ENCODE data around the gene KIF26B.
"Not testable (repeated sequence)": the region's sequence is repeated elsewhere in the genome, so short reads cannot be mapped to it uniquely, and the experiment has no call there.

KIF26B gene

DNA sequence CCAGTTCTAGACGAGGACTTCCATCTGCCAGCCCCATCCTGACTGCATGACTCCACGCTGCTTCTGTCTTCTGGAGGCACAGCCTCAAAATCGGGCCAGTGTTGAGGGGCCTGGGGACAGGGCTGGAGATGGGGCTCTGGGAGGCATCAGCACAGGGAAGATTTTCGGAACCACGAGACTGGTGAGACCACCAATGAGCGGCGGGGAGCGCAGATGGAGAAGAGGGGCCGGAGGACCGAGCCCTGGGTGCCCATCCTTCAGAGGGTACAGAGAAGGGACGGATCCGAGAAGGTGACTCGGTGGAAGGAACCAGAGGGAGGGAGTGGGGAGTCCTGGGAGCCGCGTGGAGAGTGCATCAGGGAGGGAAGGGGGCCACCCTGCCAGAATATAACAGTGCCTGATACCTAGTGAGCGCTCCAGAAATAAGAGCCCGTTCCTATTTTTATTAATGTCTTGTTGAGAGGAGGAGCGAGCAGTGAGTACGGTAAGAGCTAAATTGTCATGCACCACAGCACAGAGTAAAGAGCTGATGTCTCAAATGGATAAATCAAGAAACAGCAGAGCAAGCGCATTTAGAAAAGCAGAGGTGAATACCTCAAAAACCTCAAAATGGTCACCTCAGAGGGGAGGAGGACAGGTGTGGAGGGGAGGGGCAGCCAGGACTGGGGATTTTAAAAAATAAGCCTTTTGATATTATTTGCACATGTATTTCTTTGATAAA lies 26.2 kb upstream of the KIF26B start:
- H3K79me2 ChIP-seq (ENCODE audit: low read length), result no peaks in the 10 kb centered on the region
- H3K9me3 ChIP-seq (ENCODE audit: insufficient read depth, low read length), result no peaks in the 10 kb centered on the region
- no peak overlapping the region for H3K4me2 ChIP-seq (ENCODE audit: low read length)
- H3K36me3 ChIP-seq (replicated peaks; ENCODE audit: low read depth, low read length), result no peaks in the 10 kb centered on the region
- TF ChIP-seq, protein P1, sequence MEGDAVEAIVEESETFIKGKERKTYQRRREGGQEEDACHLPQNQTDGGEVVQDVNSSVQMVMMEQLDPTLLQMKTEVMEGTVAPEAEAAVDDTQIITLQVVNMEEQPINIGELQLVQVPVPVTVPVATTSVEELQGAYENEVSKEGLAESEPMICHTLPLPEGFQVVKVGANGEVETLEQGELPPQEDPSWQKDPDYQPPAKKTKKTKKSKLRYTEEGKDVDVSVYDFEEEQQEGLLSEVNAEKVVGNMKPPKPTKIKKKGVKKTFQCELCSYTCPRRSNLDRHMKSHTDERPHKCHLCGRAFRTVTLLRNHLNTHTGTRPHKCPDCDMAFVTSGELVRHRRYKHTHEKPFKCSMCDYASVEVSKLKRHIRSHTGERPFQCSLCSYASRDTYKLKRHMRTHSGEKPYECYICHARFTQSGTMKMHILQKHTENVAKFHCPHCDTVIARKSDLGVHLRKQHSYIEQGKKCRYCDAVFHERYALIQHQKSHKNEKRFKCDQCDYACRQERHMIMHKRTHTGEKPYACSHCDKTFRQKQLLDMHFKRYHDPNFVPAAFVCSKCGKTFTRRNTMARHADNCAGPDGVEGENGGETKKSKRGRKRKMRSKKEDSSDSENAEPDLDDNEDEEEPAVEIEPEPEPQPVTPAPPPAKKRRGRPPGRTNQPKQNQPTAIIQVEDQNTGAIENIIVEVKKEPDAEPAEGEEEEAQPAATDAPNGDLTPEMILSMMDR (IDR thresholded peaks at IDR 0.05; ENCODE audit: low read depth, low read length), result no peak
- no peak for TF ChIP-seq EZH2phosphoT487 (IDR thresholded peaks at IDR 0.05; ENCODE audit: low read depth)
- H3K9ac ChIP-seq (ENCODE audit: low read length), result no peak overlapping the region
- no peak overlapping the region for H2AFZ ChIP-seq (ENCODE audit: low read depth, low read length)
- no peaks in the 10 kb centered on the region for H4K20me1 ChIP-seq (ENCODE audit: insufficient read depth, low read length)
- no peak overlapping the region for H3K4me3 ChIP-seq (ENCODE audit: low read length)
- H3K4me1 ChIP-seq (ENCODE audit: low read length), result no peaks in the 10 kb centered on the region
- H3K27me3 ChIP-seq (ENCODE audit: low read depth, low read length), result peaks cover 18% of the 10 kb centered on the region; the same call in 1 of the 2 replicates
- no peak overlapping the region for H3K27ac ChIP-seq (ENCODE audit: low read length)

DNA sequence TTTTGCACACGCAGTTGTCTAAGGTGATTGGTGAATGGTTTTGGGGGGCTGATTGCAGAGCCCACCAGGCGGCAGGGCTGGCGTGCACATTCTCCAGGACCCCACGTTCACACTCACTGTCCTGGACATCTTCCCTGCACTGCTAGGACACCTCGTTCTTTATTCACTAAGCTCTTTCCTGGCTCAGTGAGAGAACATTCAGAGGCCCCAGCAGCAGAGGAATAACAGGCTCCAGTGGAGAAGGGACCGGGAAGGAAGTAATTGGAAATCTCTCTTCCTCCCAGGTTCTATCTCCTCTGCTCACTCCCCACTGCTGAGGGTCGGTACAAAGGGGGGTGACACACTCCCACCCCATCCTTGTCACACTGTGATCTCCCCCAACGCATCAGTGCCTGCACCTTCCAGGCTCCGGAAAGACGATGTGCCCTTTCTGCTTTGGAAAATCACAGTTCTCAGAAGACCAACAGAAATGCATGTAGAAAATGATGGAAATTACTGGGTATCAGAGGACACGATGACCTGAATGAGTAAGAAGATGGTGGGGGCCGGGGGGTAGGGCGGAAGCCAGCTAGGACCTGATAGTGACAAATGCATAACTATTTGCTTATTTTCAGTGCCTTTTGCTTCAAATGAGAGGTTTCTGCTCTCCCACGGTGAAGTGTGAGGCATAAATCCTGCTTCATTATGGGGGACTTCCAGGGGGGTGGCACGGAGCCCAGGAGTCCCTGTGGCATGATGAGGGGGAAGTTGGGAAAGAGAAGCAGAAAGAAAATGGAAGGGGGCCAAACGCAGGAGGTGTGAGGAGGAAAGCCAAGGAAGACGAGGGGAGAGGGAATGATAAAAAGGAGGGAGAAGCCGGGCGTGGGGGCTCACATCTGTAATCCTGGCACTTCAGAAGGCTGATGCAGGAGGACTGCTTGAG lies 25.2 kb upstream of the KIF26B start:
- Histone ChIP-seq H3K27me3 (ENCODE audit: low read depth, low read length) (peaks cover 18% of the 10 kb centered on the region; the same call in 1 of the 2 replicates), H4K20me1 (ENCODE audit: insufficient read depth, low read length) (no peaks in the 10 kb centered on the region), H3K9me3 (ENCODE audit: insufficient read depth, low read length) (no peaks in the 10 kb centered on the region), H3K4me2 (ENCODE audit: low read length) (no peak overlapping the region), H3K79me2 (ENCODE audit: low read length) (no peaks in the 10 kb centered on the region), H3K27ac (ENCODE audit: low read length) (no peak overlapping the region), H3K4me1 (ENCODE audit: low read length) (no peaks in the 10 kb centered on the region), H3K36me3 (replicated peaks; ENCODE audit: low read depth, low read length) (no peaks in the 10 kb centered on the region), H2AFZ (ENCODE audit: low read depth, low read length) (no peak overlapping the region), H3K4me3 (ENCODE audit: low read length) (no peak overlapping the region), H3K9ac (ENCODE audit: low read length) (no peak overlapping the region)
- TF ChIP-seq EZH2phosphoT487 (IDR thresholded peaks at IDR 0.05; ENCODE audit: low read depth), result no peak
- TF ChIP-seq, protein P1 (IDR thresholded peaks at IDR 0.05; ENCODE audit: low read depth, low read length), result no peak

DNA sequence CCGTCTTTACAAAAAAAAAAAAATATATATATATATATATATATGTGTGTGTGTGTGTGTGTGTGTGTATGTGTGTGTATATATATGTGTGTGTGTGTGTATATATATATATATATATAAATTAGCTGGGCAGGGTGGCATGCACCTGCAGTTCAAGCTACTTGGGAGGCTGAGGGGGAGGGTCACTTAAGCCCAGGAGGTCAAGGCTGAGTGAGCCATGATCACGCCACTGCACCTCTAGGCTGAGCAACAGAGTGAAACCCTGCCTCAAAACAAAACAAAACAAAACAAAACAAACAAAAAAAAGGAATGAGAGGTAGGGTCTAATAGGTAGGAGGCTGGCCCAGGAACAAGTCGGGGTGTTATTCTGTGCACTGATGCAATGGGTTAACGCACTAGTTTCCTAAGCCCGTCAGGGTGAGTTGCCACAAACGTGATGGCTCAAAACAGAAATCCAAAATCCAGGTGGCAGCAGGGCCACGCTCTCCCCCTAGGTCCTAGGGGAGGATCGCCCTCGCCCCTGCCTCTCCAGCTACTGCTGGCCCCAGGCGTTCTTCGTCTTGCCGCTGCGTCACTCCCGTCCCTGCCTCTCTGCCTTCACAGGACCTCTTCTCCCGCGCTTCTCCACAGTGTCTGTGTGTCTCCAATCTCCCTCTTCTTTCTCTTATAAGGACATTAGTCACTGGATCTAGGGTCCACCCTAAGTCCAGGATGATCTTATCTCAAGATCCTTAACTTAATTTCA lies 24.3 kb upstream of the KIF26B start:
- H2AFZ ChIP-seq (ENCODE audit: low read depth, low read length); H3K4me1 ChIP-seq (ENCODE audit: low read length); H3K4me3 ChIP-seq (ENCODE audit: low read length); H4K20me1 ChIP-seq (ENCODE audit: insufficient read depth, low read length); H3K9ac ChIP-seq (ENCODE audit: low read length); H3K79me2 ChIP-seq (ENCODE audit: low read length); H3K27ac ChIP-seq (ENCODE audit: low read length); H3K9me3 ChIP-seq (ENCODE audit: insufficient read depth, low read length); H3K4me2 ChIP-seq (ENCODE audit: low read length); H3K36me3 ChIP-seq (replicated peaks; ENCODE audit: low read depth, low read length): not testable (repeated sequence)
- peaks cover 18% of the 10 kb centered on the region; the same call in 1 of the 2 replicates for H3K27me3 ChIP-seq (ENCODE audit: low read depth, low read length)

DNA sequence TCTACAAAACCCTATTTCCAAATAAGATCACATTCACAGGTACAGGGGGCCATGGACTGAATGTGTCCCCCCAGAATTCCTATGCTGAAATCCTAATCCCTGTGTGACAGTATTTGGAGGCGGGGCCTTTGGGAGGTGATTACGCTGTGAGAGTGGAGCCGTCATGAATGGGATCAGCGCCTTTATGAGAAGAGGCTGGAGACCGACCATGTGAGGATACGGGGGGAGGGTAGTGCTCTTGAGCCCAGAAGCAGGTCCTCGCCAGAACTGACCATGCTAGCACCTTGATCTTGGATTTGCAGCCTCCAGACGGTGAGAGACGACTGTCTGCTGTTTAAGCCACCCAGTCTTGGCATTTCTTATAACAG lies 23.8 kb upstream of the KIF26B start:
- TF ChIP-seq, protein P1 (IDR thresholded peaks at IDR 0.05; ENCODE audit: low read depth, low read length), result no peak
- TF ChIP-seq EZH2phosphoT487 (IDR thresholded peaks at IDR 0.05; ENCODE audit: low read depth), result no peak
- H3K4me2 ChIP-seq (ENCODE audit: low read length), result no peak overlapping the region

More for the DNA sequence above, 23.8 kb upstream of the KIF26B start:
- Histone ChIP-seq H3K36me3 (replicated peaks; ENCODE audit: low read depth, low read length) (no peaks in the 10 kb centered on the region), H3K4me1 (ENCODE audit: low read length) (no peaks in the 10 kb centered on the region), H3K9me3 (ENCODE audit: insufficient read depth, low read length) (no peaks in the 10 kb centered on the region), H4K20me1 (ENCODE audit: insufficient read depth, low read length) (no peaks in the 10 kb centered on the region), H3K27ac (ENCODE audit: low read length) (no peak overlapping the region), H2AFZ (ENCODE audit: low read depth, low read length) (no peak overlapping the region), H3K79me2 (ENCODE audit: low read length) (no peaks in the 10 kb centered on the region), H3K4me3 (ENCODE audit: low read length) (no peak overlapping the region), H3K9ac (ENCODE audit: low read length) (no peak overlapping the region), H3K27me3 (ENCODE audit: low read depth, low read length) (peaks cover 18% of the 10 kb centered on the region; the same call in 1 of the 2 replicates)

Data from OCI-LY3 (cell line).